Heart left ventricle (tissue), 16 donors: ENCODE results near the gene CHAD. TPM values are rescaled to one million over a fixed set of nuclear protein-coding genes. Genes with fewer than 3 reads are reported as not detected.

Experiments
- ATAC-seq, 4 donors: fragments of 200-7000 bp; cut with Tn5 transposase; one replicate each; pipeline ENCODE4 v1.9.1; 2020 to 2022; ENCODE audit warnings: moderate library complexity in 4 of 4, mild to moderate bottlenecking in 3 of 4, moderate number of reproducible peaks in 1 of 4
- DNase-seq, 5 donors: peaks; one replicate each; pipeline ENCODE4 v3.0.0-alpha.2; 2020
- H3K27ac ChIP-seq, 12 donors: fragments of 200-600 bp; sonication (generic) in 4 of 12; one replicate each; pipeline versions ENCODE4 v1.5.0 to v1.8.0; 2016 to 2022; ENCODE audit warnings: mild to moderate bottlenecking in 2 of 12
- H3K27me3 ChIP-seq, 9 donors: fragments of 200-600 bp; sonication (generic) in 2 of 9; one replicate each; pipeline versions ENCODE4 v1.5.1 to v1.8.0; 2016 to 2022; ENCODE audit warnings: mild to moderate bottlenecking in 3 of 9
- H3K36me3 ChIP-seq, 9 donors: fragments of 200-600 bp; sonication (generic) in 2 of 9; one replicate each; pipeline versions ENCODE4 v1.5.0 to v1.8.0; 2018 to 2022; ENCODE audit warnings: mild to moderate bottlenecking in 2 of 9
- H3K4me1 ChIP-seq, 12 donors: fragments of 200-600 bp; sonication (generic) in 4 of 12; one replicate each; pipeline versions ENCODE4 v1.5.0 to v1.8.0; 2016 to 2022; ENCODE audit warnings: mild to moderate bottlenecking in 3 of 12
- H3K4me3 ChIP-seq, 12 donors: fragments of 200-600 bp; sonication (generic) in 4 of 12; one replicate each; pipeline versions ENCODE4 v1.5.0 to v1.8.0; 2017 to 2022; ENCODE audit warnings: mild to moderate bottlenecking in 9 of 12, moderate library complexity in 4 of 12
- H3K9me3 ChIP-seq, 12 donors: fragments of 200-600 bp; sonication (generic) in 4 of 12; one replicate each; pipeline versions ENCODE4 v1.5.0 to v1.8.0; 2016 to 2022; ENCODE audit warnings: mild to moderate bottlenecking in 1 of 12
- CTCF ChIP-seq, 12 donors: fragments of 200-600 bp; sonication (generic) in 4 of 12; IDR thresholded peaks; one replicate each; pipeline versions ENCODE4 v1.5.0 to v1.8.0; 2018 to 2022; ENCODE audit warnings: antibody characterized with exemption in 12 of 12, mild to moderate bottlenecking in 5 of 12
- POLR2A ChIP-seq, 2 donors: fragments of 450-650 bp; IDR thresholded peaks; one replicate each; pipeline ENCODE4 v1.6.1; 2017; ENCODE audit warnings: antibody characterized with exemption in 2 of 2, mild to moderate bottlenecking in 2 of 2, moderate library complexity in 2 of 2
- WGBS, 4 donors: extraction: QIAGEN DNeasy Blood & Tissue Kit in 2 of 4; methylation state at CpG; one replicate each; pipeline versions ENCODE4 v1.1.5 to v1.1.7; 2013 to 2018; 5-methylcytosine and 5-hydroxymethylcytosine counted together
- intact Hi-C, 10 donors: fragments of 100-400 bp; cut with DNase I; formaldehyde crosslinking; loops; one replicate each; pipeline versions ENCODE4 v1.11.1 to v1.14.2; 2022
- polyA plus RNA-seq, 2 donors: library from polyadenylated mRNA; stranded (reverse); fragments of 200-250 nt; gene quantifications; one replicate each; pipeline ENCODE4 v1.2.3, GENCODE V29; 2013
- total RNA-seq, 9 donors: library from RNA; depleted of rRNA in 2 of 9; stranded (reverse); fragments of >200 nt in 2 of 9; fragmentation: NEBNext Ultra II Directional in 3 of 9; extraction: Animal tissue kit (Norgen Biotek cat#: 25700) in 3 of 9; gene quantifications; one replicate each; pipeline versions ENCODE4 v1.1.0 to v1.2.4, GENCODE V29; 2016 to 2023
- donor health status: ischemic (EF 13 %, LVEDD 7.1; RV severe dilation, severe dysfunction).
- donor health status: healthy with polysubstance abuse.
- donor health status: DM: no; HTN: yes; CAD: no.
- donor health status: DM: no; HTN: no; CAD: no.
- donor health status: ischemic (EF 25% LVEDD 6.9; RV normal size, moderate dysfunction).
- donor health status: ischemic (EF 25% LVEDD 5.7; RV mildly dilated, moderate dysfunction).
- donor health status: healthy.
- donor health status: DM: yes; HTN: yes; CAD: no.
- donor health status: ischemic (EF 35%, LVEDD 5.7; RV mildly dilated, moderate dysfunction).
- donor health status: nonischemic (EF 11% LVEDD 7.7; RV severe dilation, severe dysfunction).
- donor health status: DM: yes; HTN: yes; CAD: no.
- donor health status: PGD.
- donor health status: ischemic (EF 29% LVEDD 5.4; RV normal size, mild dysfunction).
- donor health status: nonischemic (EF 23%, LVEDD 6.1; RV moderate dilation, normal function).

CHAD gene
- total and polyA plus RNA-seq, 11 donors: 0.15 to 0.27 (median 0.15) TPM; not detected in 8

- no peak for TF ChIP-seq CTCF (IDR thresholded peaks at IDR 0.05)
- no peak overlapping the region for H3K27ac ChIP-seq
- H3K36me3 ChIP-seq: peaks cover 0 to 50% (median 40%) of the 10 kb centered on the region in 9 donors
- H3K4me3 ChIP-seq: no peak overlapping the region
- no peaks in the 10 kb centered on the region for H3K9me3 ChIP-seq
- DNase-seq: peak in 1 of 5 donors; percentile 16
- ATAC-seq: no peak
- H3K27me3 ChIP-seq: no peaks in the 10 kb centered on the region
- peaks cover 0 to 11% (median 7%) of the 10 kb centered on the region in 12 donors for H3K4me1 ChIP-seq
- WGBS, 4 donors: 84 to 92% (median 87%) methylated on average over 14 to 17 of the region's 17 CpGs
- intact Hi-C loops: loop anchor here in 6 of 10 donors (5.0 to 10.0 kb wide), 6 partner anchors 45 to 207 kb away; partner anchors contain the start of gene EPN3 (in 1 of the 6)
Observed at GRCh38 chr17:50487213-50488096, 18.8 kb upstream of the CHAD start.

GRCh38 chr17:50484386-50485155 is 15.9 kb upstream of the CHAD start:
- Histone ChIP-seq H3K4me3 (no peak overlapping the region), H3K27ac (no peak overlapping the region), H3K36me3 (peaks cover 0 to 67% (median 52%) of the 10 kb centered on the region in 9 donors), H3K27me3 (no peaks in the 10 kb centered on the region), H3K9me3 (no peaks in the 10 kb centered on the region), H3K4me1 (peaks cover 0 to 37% (median 22%) of the 10 kb centered on the region in 12 donors)
- 91 to 97% (median 94%) methylated on average over 9 to 11 of the region's 11 CpGs for WGBS, 4 donors
- TF ChIP-seq CTCF (IDR thresholded peaks at IDR 0.05) (no peak), POLR2A (IDR thresholded peaks at IDR 0.05) (no peak)
- DNase-seq (peak in 1 of 5 donors; percentile 48), ATAC-seq (no peak)
- intact Hi-C loops: loop anchor here (5.0 to 10.0 kb wide), 11 partner anchors 48 to 358 kb away; partner anchors contain the start of genes EPN3 (in 1 of the 10) and SPATA20 (in 1 of the 10)

- no peak overlapping the region for H3K4me3 ChIP-seq
- WGBS, 4 donors: 77 to 87% (median 85%) methylated on average over 5 of the region's 5 CpGs
- H3K4me1 ChIP-seq: peaks cover 0 to 44% (median 27%) of the 10 kb centered on the region in 12 donors
- TF ChIP-seq CTCF (IDR thresholded peaks at IDR 0.05) (no peak), POLR2A (IDR thresholded peaks at IDR 0.05) (no peak)
- H3K27ac ChIP-seq: peak overlapping the region in 10 of 12 donors; percentile 61 to 90 (median 80)
- peak in 1 of 5 donors; percentile 57 for DNase-seq
- no peak for ATAC-seq
- H3K9me3 ChIP-seq: no peaks in the 10 kb centered on the region
- peaks cover 0 to 67% (median 52%) of the 10 kb centered on the region in 9 donors for H3K36me3 ChIP-seq
- intact Hi-C loops: loop anchor here in 8 of 10 donors (2.0 to 10.0 kb wide), 13 partner anchors 52 to 359 kb away; partner anchors contain the start of gene SPATA20 (in 2 of the 8)
- no peaks in the 10 kb centered on the region for H3K27me3 ChIP-seq
Observed at GRCh38 chr17:50483266-50483665, 14.6 kb upstream of the CHAD start.
